GM21381 (cell line): ENCODE measurements around the gene TTC6.

Experiments used
- ATAC-seq: cut with Tn5 transposase; IDR thresholded peaks from one replicate; pipeline ENCODE4 v1.9.1; 2021; ENCODE audit warnings: mild to moderate bottlenecking, moderate library complexity; ENCODE audit not compliant: unreplicated experiment

TTC6 gene

GRCh38 chr14:37623426-37623951 is 28.1 kb downstream of the TTC6 start:
- no peak for ATAC-seq

DNA sequence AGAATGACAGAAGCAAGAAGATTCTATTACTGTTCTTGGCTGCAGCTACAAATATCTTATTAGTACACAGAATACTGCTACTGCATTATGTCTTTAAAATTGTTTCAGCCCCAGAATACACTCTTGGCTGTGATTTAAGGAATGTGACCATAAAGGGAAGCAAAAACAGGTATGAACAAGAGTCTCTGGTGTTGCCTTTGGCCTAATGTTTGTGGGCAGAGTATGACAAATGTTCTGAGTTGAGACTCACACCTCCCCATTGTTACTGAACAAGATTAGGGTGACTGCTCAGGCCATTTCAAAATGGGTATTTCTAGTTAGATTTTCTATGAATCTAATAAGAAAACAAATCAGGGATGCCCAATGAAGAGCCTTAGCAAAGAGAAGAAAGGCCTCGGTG is 28.5 kb downstream of the TTC6 start:
- no peak for ATAC-seq

DNA sequence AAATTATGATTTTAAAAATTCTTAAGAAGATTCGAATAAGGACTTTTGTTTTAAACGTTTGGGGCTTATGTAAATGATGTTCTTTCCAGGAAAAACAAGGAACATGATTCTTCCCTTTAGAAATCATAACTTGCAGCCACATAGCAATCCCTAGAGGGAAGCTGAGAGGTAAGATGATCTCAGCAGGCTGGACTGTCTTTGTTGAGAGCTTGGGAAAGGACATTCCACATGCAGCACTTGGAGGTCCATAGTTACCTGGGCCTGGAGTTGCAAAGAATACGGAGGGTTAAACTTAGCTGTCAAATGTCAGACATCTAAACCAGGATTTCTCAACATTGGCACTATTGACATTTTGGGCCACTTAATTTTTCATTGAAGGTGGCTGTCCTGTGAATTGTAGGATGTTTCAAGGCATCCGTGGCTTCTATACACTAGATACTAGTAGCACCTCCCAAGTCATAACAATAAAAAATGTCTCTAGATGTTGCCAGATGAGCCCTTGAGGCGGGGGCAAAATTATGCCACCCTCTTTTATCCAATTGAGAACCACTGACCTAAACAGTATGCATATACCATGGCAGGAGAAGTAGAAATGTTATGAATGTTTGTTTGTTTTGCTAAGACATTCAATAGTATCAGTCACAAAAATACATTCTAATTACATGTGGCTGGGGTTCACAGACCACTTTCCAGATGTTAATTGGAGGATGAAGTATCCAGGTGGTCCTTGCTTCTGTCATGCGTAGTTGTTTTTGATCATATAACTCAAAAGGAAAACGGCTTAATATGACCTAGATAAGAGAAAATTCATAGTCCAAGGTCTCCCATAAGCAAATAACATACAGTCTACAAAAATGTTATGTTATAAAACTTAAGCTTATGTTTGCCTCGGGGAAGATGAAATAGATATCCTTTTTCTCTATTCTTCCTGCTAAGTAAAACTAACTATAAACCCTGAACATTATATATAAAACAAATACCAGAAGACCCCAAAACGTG is 30.5 kb downstream of the TTC6 start:
- no peak for ATAC-seq

DNA sequence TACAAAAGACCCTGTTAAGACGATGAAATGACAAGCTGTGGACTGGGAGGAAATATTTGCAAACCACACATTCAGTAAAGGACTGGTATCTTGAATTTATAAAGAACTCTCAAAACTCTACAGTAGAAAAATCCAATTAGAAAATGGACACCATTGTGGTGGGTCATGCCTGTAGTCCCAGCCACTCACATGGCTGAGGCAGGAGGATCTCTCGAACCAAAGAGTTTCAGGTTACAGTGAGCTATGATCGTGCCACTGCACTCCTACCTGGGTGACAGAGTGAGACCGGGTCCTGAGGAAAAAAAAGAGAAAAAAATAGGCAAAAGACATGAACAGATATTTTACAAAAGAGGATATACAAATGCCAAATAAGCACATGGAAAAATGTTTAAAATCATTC is 41.9 kb downstream of the TTC6 start:
- no peak for ATAC-seq

DNA sequence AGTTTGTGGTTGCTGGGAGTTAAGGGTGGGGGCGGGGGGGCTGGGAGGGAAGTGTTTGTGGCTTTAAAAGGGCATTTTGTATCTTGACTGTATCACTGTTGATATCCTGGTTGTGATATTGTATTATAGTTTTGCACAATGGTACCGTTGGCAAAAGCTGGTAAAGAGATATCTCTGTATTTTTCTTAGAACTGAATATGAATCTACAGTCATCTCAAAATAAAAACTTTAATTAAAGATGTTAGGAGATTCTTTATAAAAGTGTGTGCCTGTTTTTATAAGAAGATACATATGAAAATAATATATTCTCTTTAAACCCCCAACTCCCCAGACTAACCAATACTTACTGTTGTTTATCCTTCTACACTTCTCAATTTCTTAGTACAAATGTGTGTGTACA is 43.2 kb downstream of the TTC6 start:
- ATAC-seq, result no peak

- no peak for ATAC-seq
Measured at GRCh38 chr14:37641117-37641516, 45.7 kb downstream of the TTC6 start.

DNA sequence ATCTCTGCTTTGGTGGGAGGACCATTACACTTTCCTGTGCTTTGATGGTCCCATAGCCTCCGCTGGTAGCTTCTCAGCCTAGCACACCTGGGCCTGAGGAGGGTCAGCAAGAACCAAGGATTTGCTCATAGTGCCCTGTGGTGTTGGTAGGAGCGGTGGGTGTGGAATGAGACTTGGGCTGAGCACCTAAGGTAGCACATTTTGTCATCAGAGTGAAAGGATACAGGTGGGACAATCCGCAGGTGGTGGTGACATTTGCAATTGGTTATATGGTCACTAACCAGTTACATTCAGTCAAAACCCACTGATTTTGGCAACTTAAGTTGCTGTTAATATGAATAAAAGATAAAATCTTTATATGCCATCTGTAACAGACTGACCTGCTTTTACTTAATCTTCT is 46.7 kb downstream of the TTC6 start:
- no peak for ATAC-seq

- ATAC-seq, result no peak
Measured at GRCh38 chr14:37643701-37644100, 48.3 kb downstream of the TTC6 start.
